CD4-positive, alpha-beta T cell (primary cell): ENCODE data around the gene PLEKHA4. TPM values are rescaled to one million over a fixed set of nuclear protein-coding genes. Genes with fewer than 3 reads are reported as not detected.

Source experiments
- ATAC-seq: fragments of 200-7000 bp; cut with Tn5 transposase; one replicate; pipeline ENCODE4 v1.10.0; 2022; ENCODE audit warnings: mild to moderate bottlenecking; ENCODE audit not compliant: poor library complexity
- CTCF ChIA-PET: fragments of 350-600 bp; sonication (Branson Sonifier 250); formaldehyde crosslinking; loops from one replicate; lab custom pipeline; 2021; ENCODE audit warnings: antibody characterized with exemption, inconsistent platforms; lab: Charles Lee
- POLR2A ChIA-PET: fragments of 350-600 bp; sonication (Branson Sonifier 250); formaldehyde crosslinking; loops from one replicate; lab custom pipeline; 2021; ENCODE audit warnings: antibody characterized with exemption, inconsistent platforms; lab: Charles Lee
- DNase-seq, 14 experiments: peaks; one replicate each; pipeline ENCODE4 v3.0.0-alpha.2; 2013 to 2020; ENCODE audit warnings: mixed read lengths in 2 of 14
- H3K27ac ChIP-seq, 2 donors: one replicate each; pipeline versions ENCODE4 v1.5.1 to v1.7.0; 2013; ENCODE audit warnings: low read length in 2 of 2, low read depth in 1 of 2, mild to moderate bottlenecking in 1 of 2
- H3K27me3 ChIP-seq, 2 experiments: 1 replicate in 1 of 2; 2 replicates in 1 of 2; pipeline versions ENCODE4 v1.6.1 to v1.7.0; 2013; ENCODE audit warnings: low read length in 2 of 2, control low read depth in 1 of 2, mild to moderate bottlenecking in 1 of 2, moderate library complexity in 1 of 2; ENCODE audit not compliant: insufficient read depth in 2 of 2, control insufficient read depth in 1 of 2
- H3K36me3 ChIP-seq: one replicate; pipeline ENCODE4 v1.6.1; 2013; ENCODE audit warnings: low read length, control low read depth; ENCODE audit not compliant: insufficient read depth
- H3K4me1 ChIP-seq: one replicate; pipeline ENCODE4 v1.6.1; 2013; ENCODE audit warnings: low read length, control low read depth; ENCODE audit not compliant: insufficient read depth
- H3K4me3 ChIP-seq: one replicate; pipeline ENCODE4 v1.5.1; 2013; ENCODE audit warnings: mild to moderate bottlenecking, low read length, moderate library complexity
- H3K9me3 ChIP-seq, 2 experiments: 1 replicate in 1 of 2; 2 replicates in 1 of 2; pipeline versions ENCODE4 v1.6.1 to v1.7.0; 2013; ENCODE audit warnings: low read length in 2 of 2, mild to moderate bottlenecking in 2 of 2, control low read depth in 1 of 2, moderate library complexity in 1 of 2; ENCODE audit not compliant: control insufficient read depth in 1 of 2, insufficient read depth in 1 of 2
- H3K27ac Mint-ChIP-seq: one replicate; pipeline ENCODE4 v1.8.0; 2020; ENCODE audit warnings: mixed read lengths
- H3K27me3 Mint-ChIP-seq: one replicate; pipeline ENCODE4 v1.8.0; 2021; ENCODE audit warnings: mixed read lengths
- H3K36me3 Mint-ChIP-seq: one replicate; pipeline ENCODE4 v1.8.0; 2021; ENCODE audit warnings: low read depth, mixed read lengths
- H3K4me1 Mint-ChIP-seq: one replicate; pipeline ENCODE4 v1.8.0; 2021; ENCODE audit warnings: low read depth, mixed read lengths
- H3K4me3 Mint-ChIP-seq: one replicate; pipeline ENCODE4 v1.8.0; 2020; ENCODE audit warnings: mild to moderate bottlenecking, mixed read lengths
- H3K9me3 Mint-ChIP-seq: one replicate; pipeline ENCODE4 v1.8.0; 2020; ENCODE audit warnings: mixed read lengths
- intact Hi-C, 2 experiments: fragments of 100-400 bp; cut with DNase I in 1 of 2; cut with micrococcal nuclease in 1 of 2; formaldehyde crosslinking; loops; one replicate each; pipeline versions ENCODE4 v1.15.1 to v1.9.0; 2023 to 2025; cut with DNase I, micrococcal nuclease
- total RNA-seq, 174 experiments: library from RNA in 2 of 174; stranded (reverse) in 2 of 174; gene quantifications; one replicate each; pipeline ENCODE4 v1.2.3 and lab custom pipeline; 2021 to 2026
- TF ChIP-seq, protein P1 (sequence below): fragments of 200-600 bp; IDR thresholded peaks from one replicate; pipeline ENCODE4 v1.8.0; 2022; ENCODE audit warnings: antibody characterized with exemption, mild to moderate bottlenecking

PLEKHA4 gene
- total RNA-seq, 2 experiments from 2014 or later, result 1.4 to 2.7 TPM

DNA sequence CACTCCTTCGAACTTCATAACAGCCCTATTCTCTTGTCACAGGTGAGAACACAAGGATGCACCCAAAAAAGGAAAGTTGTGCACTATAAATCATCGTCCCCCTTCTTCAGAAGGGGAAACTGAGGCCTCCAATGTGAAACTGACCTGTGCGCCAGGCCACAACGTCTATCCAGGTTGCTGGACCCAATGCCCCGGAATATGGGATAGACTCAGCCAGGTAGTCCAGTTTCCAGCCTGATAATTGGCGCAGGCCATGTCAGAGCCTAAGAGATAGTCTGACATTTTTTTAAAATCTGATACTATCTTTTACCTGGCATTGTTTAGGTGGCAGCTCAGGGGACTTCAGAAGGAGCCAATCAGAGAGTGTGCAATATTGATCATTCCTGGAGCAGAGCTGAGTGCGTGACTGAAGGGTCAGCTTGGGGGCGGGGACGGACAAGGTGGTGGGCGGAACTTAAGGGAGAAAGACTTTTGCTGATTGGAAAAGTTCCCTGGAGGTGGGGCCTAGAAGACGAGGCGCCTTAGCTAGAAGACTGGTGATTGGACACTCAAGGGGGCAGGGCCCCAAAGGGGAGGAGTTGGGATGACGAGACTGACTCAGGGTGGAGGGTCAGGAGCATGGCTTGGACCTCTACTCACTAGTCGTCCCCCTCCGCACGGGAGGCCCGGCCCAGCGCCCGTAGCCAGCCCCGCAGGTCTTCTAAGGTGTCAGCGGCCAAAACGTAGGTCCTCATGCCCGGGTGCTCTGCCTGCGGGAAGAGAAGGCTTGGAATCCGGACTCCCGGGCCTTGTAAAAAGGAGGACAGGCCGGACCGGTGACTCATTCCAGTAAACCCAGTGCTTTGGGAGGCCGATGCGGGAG lies 8.5 kb downstream of the PLEKHA4 start:
- CTCF ChIA-PET, result interaction anchor here (1.8 kb wide), 1 partner anchor 15 kb away, joined by 7 read pairs; no protein-coding TSS in a partner anchor
- DNase-seq (peak in 1 of 14 experiments; percentile 58), ATAC-seq (no peak)
- intact Hi-C loops, result loop anchor here in 1 of 2 experiments (5.0 kb wide), 2 partner anchors 42 to 107 kb away; partner anchors contain the start of genes FTL and NUCB1
- H3K27ac ChIP-seq, result no peak overlapping the region
- Mint-ChIP-seq H3K27me3 (no peaks in the 10 kb centered on the region), H3K27ac (no peak overlapping the region), H3K9me3 (no peaks in the 10 kb centered on the region), H3K36me3 (no peaks in the 10 kb centered on the region), H3K4me3 (peak overlapping the region; percentile 65), H3K4me1 (peaks cover 5% of the 10 kb centered on the region)
- H3K4me1 ChIP-seq, result peaks cover 20% of the 10 kb centered on the region
- no peaks in the 10 kb centered on the region for H3K27me3 ChIP-seq
- peak overlapping the region; percentile 51 for H3K4me3 ChIP-seq
- H3K36me3 ChIP-seq, result no peaks in the 10 kb centered on the region
- POLR2A ChIA-PET, result interaction anchor here (0.5 to 0.7 kb wide), 2 partner anchors 77 to 105 kb away, joined by 3 read pairs; no protein-coding TSS in a partner anchor
- TF ChIP-seq, protein P1, sequence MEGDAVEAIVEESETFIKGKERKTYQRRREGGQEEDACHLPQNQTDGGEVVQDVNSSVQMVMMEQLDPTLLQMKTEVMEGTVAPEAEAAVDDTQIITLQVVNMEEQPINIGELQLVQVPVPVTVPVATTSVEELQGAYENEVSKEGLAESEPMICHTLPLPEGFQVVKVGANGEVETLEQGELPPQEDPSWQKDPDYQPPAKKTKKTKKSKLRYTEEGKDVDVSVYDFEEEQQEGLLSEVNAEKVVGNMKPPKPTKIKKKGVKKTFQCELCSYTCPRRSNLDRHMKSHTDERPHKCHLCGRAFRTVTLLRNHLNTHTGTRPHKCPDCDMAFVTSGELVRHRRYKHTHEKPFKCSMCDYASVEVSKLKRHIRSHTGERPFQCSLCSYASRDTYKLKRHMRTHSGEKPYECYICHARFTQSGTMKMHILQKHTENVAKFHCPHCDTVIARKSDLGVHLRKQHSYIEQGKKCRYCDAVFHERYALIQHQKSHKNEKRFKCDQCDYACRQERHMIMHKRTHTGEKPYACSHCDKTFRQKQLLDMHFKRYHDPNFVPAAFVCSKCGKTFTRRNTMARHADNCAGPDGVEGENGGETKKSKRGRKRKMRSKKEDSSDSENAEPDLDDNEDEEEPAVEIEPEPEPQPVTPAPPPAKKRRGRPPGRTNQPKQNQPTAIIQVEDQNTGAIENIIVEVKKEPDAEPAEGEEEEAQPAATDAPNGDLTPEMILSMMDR, result no peak
- H3K9me3 ChIP-seq, result no peaks in the 10 kb centered on the region

DNA sequence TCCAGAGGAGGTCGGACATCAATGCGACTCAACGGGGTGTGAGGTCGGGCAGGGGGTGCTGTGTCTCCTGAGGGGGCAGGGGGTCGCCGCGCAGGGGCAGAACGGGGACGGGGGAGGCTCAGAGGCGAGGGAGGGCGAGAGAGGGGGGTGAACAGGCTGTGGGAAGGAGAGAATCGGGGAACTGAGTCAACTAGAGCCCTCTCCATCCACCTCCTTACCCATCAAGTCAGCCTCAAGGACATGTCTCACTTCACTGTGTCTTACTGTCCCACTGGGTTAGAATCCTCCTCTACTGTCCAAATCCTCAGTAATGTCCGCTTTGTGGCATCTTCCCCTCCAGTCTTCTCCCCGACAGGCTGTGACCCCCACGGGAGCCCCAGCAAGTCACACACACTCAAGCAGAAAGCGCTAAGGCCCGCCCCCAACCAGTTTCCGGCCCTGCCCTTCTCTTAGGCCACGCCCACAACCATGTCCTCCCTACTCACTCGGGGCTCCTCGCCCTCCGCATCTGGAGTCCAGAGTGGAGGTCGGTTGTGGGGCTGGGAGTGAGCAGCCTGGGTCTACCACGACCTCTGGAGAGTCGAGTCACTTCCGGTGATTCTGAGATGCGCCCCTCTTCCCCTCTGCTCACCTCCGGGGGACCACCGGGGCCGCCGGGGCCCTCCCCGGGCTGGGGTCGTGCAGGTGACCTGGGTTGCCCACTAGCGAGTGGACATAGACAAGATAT lies 9.3 kb downstream of the PLEKHA4 start:
- DNase-seq, result peak; percentile 64 to 89 (median 78)
- peaks cover 20% of the 10 kb centered on the region for H3K4me1 ChIP-seq
- H3K27me3 ChIP-seq, result no peaks in the 10 kb centered on the region
- H3K36me3 ChIP-seq, result no peaks in the 10 kb centered on the region
- no peaks in the 10 kb centered on the region for H3K9me3 ChIP-seq
- ATAC-seq, result peak; percentile 83
- Mint-ChIP-seq H3K27ac (peak overlapping the region; percentile 47), H3K4me1 (peaks cover 5% of the 10 kb centered on the region), H3K36me3 (no peaks in the 10 kb centered on the region), H3K9me3 (no peaks in the 10 kb centered on the region), H3K27me3 (no peaks in the 10 kb centered on the region), H3K4me3 (peak overlapping the region; percentile 95)
- ChIA-PET POLR2A (interaction anchor here (1.0 to 1.5 kb wide), 5 partner anchors 13 to 106 kb away, joined by 4 to 7 read pairs (median 4); partner anchors contain the start of genes NUCB1 and PPP1R15A), CTCF (interaction anchor here (1.8 kb wide), 1 partner anchor 16 kb away, joined by 7 read pairs; no protein-coding TSS in a partner anchor)
- TF ChIP-seq, protein P1, result no peak
- peak overlapping the region; percentile 51 for H3K4me3 ChIP-seq
- H3K27ac ChIP-seq, result no peak overlapping the region
- intact Hi-C loops, result loop anchor here (1.0 to 5.0 kb wide), 3 partner anchors 13 to 108 kb away; partner anchors contain the start of genes PPP1R15A (in 2 of the 2), FTL (in 1 of the 2) and NUCB1 (in 1 of the 2)

DNA sequence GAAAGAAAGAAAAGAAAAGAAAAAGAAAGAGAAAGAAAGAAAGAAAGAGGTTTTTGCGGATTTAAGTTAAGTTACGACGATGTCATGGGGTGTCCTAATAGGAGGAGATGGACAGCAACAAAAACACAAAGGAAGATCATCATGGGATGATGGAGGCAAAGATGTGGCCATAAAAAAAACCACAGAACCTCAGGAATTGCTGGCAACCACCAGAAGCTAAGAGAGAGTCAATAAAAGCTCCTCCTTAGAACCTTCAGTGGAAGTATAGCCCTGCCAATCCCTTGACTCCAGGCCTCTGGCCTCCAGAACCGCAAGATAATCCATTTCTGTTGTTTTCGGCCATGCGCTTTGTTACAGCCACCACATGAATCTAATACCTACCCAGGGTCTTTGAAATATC lies 11.5 kb downstream of the PLEKHA4 start:
- TF ChIP-seq, protein P1, result no peak
- Histone ChIP-seq H3K27me3 (no peaks in the 10 kb centered on the region), H3K9me3 (no peaks in the 10 kb centered on the region), H3K4me1 (peaks cover 20% of the 10 kb centered on the region), H3K36me3 (no peaks in the 10 kb centered on the region), H3K4me3 (no peak overlapping the region), H3K27ac (no peak overlapping the region)
- ATAC-seq (no peak), DNase-seq (no peak)
- H3K27ac Mint-ChIP-seq, result no peak overlapping the region
- no peaks in the 10 kb centered on the region for H3K36me3 Mint-ChIP-seq
- H3K27me3 Mint-ChIP-seq, result no peaks in the 10 kb centered on the region
- ChIA-PET POLR2A (no interaction called here), CTCF (interaction anchor here (0.7 kb wide), 1 partner anchor 212 kb away, joined by 4 read pairs; no protein-coding TSS in a partner anchor)
- peaks cover 5% of the 10 kb centered on the region for H3K4me1 Mint-ChIP-seq
- H3K9me3 Mint-ChIP-seq, result no peaks in the 10 kb centered on the region
- intact Hi-C loops, result loop anchor here in 1 of 2 experiments (5.0 kb wide), 2 partner anchors 45 to 110 kb away; partner anchors contain the start of genes FTL and NUCB1
- H3K4me3 Mint-ChIP-seq, result no peak overlapping the region
